GM12878 (cell line): ENCODE measurements around the gene ARID5B.

Experiments
- BCL3 ChIP-seq: IDR thresholded peaks from 2 replicates; pipeline ENCODE4 v1.6.1; 2011; ENCODE audit warnings: borderline replicate concordance, low read depth, mild to moderate bottlenecking, moderate library complexity, low read length; ENCODE audit not compliant: insufficient read depth, poor library complexity, severe bottlenecking
- CTCF ChIP-seq, 3 experiments: IDR thresholded peaks in 2 of 3; conservative IDR thresholded peaks in 1 of 3; 2 replicates each; pipeline ENCODE4 v1.5.1; 2011; ENCODE audit warnings: low read depth in 3 of 3, low read length in 3 of 3, mild to moderate bottlenecking in 3 of 3, control low read depth in 2 of 3, moderate library complexity in 2 of 3, inconsistent platforms in 1 of 3, mixed read lengths in 1 of 3; ENCODE audit not compliant: control insufficient read depth in 2 of 3, insufficient read depth in 1 of 3; ENCODE audit errors: extremely low read depth in 1 of 3
- POLR2A ChIP-seq: IDR thresholded peaks from 2 replicates; pipeline ENCODE4 v1.6.1; 2011; ENCODE audit warnings: low read depth, mild to moderate bottlenecking, low read length
- STAT3 ChIP-seq: IDR thresholded peaks from 2 replicates; pipeline ENCODE4 v1.6.1; 2011; ENCODE audit warnings: low read depth, low read length, improper control_type of control experiment
- YY1 ChIP-seq: IDR thresholded peaks from 2 replicates; pipeline ENCODE4 v1.6.1; 2011; ENCODE audit warnings: low read depth, mild to moderate bottlenecking, low read length
- ZBTB11 ChIP-seq: fragments of 450-650 bp; formaldehyde crosslinking; IDR thresholded peaks from 2 replicates; pipeline ENCODE4 v1.5.0; 2022; ENCODE audit warnings: mild to moderate bottlenecking, missing genetic modification characterization

GRCh38 chr10:61963669-61964058 lies 62.2 kb downstream of the ARID5B start:
- TF ChIP-seq BCL3 (no peak), CTCF (IDR thresholded peaks at IDR 0.05 in 2 of 3, conservative IDR thresholded peaks at IDR 0.05 in 1 of 3; ENCODE audit: control insufficient read depth in 2 of 3, extremely low read depth in 1 of 3, insufficient read depth in 1 of 3, low read depth in 3 of 3, low read length in 3 of 3) (no peak), POLR2A (no peak), YY1 (no peak), ZBTB11 (no peak), STAT3 (no peak)
